Breast epithelium (tissue), 4 donors: ENCODE results near the gene BAIAP3. TPM values are rescaled to one million over a fixed set of nuclear protein-coding genes. Genes with fewer than 3 reads are reported as not detected.
A peak's percentile ranks its signal among the peaks of the same experiment; 100 is the strongest.

Experiments
- DNase-seq, 2 donors: peaks; one replicate each; pipeline ENCODE4 v3.0.0-alpha.2; 2019; ENCODE audit warnings: low spot score in 2 of 2
- H3K27ac ChIP-seq, 2 donors: fragments of 200-600 bp; sonication (generic) in 1 of 2; one replicate each; pipeline ENCODE4 v1.5.1; 2016 to 2019; ENCODE audit warnings: mild to moderate bottlenecking in 1 of 2
- H3K27me3 ChIP-seq, 2 donors: fragments of 200-600 bp; sonication (generic) in 1 of 2; one replicate each; pipeline versions ENCODE4 v1.5.1 to v1.6.0; 2017 to 2019; ENCODE audit warnings: control low read depth in 1 of 2, mild to moderate bottlenecking in 1 of 2
- H3K36me3 ChIP-seq: fragments of 200-600 bp; one replicate; pipeline ENCODE4 v1.5.1; 2019
- H3K4me1 ChIP-seq, 2 donors: fragments of 200-600 bp; sonication (generic); one replicate each; pipeline ENCODE4 v1.5.1; 2016 to 2019; ENCODE audit warnings: control low read depth in 1 of 2
- H3K4me3 ChIP-seq, 3 donors: fragments of 200-600 bp; sonication (generic); 1 replicate in 2 of 3; 2 replicates in 1 of 3; pipeline ENCODE4 v1.5.1; 2016 to 2019; ENCODE audit warnings: mild to moderate bottlenecking in 3 of 3, moderate library complexity in 2 of 3
- H3K9me3 ChIP-seq, 2 donors: fragments of 200-600 bp; sonication (generic) in 1 of 2; one replicate each; pipeline ENCODE4 v1.5.1; 2016 to 2019; ENCODE audit warnings: control low read depth in 1 of 2
- POLR2A ChIP-seq: fragments of 450-650 bp; IDR thresholded peaks from one replicate; pipeline ENCODE4 v1.6.1; 2016; ENCODE audit warnings: antibody characterized with exemption, mild to moderate bottlenecking, moderate library complexity
- POLR2AphosphoS5 ChIP-seq, 3 donors: sonication (generic); formaldehyde crosslinking; IDR thresholded peaks; one replicate each; pipeline ENCODE4 v1.6.1; 2017; ENCODE audit warnings: antibody characterized with exemption in 3 of 3
- intact Hi-C: fragments of 100-400 bp; cut with DNase I; formaldehyde crosslinking; loops from one replicate; pipeline ENCODE4 v1.15.1; 2023; ENCODE audit warnings: low total_unique reads
- total RNA-seq, 3 donors: library from RNA; depleted of rRNA; stranded (reverse); fragments of >200 nt; gene quantifications; one replicate each; pipeline ENCODE4 v1.1.0, GENCODE V29; 2016
- TF ChIP-seq, protein P1 (sequence below), 3 donors: fragments of 450-650 bp; IDR thresholded peaks; one replicate each; pipeline ENCODE4 v1.5.1; 2016 to 2017; ENCODE audit warnings: antibody characterized with exemption in 3 of 3, mild to moderate bottlenecking in 3 of 3, moderate library complexity in 3 of 3

The BAIAP3 gene
- total RNA-seq, 3 donors from 2014 or later: 2.7 to 8.2 (median 7.3) TPM

DNA sequence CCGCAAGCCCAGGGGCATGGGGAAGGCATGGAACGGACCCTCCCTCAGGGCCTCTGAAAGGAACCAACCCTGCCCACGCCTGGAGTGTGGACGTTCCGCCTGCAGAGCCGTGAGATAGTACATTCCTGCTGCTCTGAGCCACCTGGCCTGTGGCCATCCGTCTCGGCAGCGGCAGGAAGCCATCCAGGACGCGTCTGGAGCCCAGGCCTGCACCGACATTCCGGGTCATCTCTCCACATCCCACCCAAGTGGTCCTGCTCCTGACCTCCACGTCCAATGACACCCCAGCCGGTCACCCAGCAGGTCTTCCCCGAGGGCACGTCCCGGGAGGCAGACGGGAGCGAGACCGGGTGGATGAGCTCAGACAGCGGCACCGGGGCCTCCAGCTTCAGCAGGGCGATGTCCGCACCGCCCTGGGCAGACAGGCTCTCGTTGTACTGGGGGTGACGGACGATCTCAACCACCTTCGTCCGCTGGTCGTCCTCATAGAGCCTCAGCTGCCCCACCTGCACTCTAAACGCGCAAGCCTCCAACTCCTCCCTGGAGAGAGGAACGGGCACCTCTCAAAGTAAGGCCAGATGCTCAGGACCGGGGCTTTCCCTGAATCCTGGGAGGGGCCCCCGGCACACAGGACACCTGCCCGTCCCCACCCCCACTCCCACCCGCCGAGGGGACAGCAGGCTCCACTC is 45.3 kb upstream of the BAIAP3 start:
- Histone ChIP-seq H3K9me3 (no peaks in the 10 kb centered on the region), H3K27me3 (peaks cover 6 to 63% of the 10 kb centered on the region in 2 donors), H3K27ac (no peak overlapping the region), H3K4me1 (no peaks in the 10 kb centered on the region), H3K36me3 (no peaks in the 10 kb centered on the region), H3K4me3 (peak overlapping the region in 2 of 3 donors; percentile 13 to 51)
- TF ChIP-seq POLR2AphosphoS5 (IDR thresholded peaks at IDR 0.05): no peak
- TF ChIP-seq, protein P1, sequence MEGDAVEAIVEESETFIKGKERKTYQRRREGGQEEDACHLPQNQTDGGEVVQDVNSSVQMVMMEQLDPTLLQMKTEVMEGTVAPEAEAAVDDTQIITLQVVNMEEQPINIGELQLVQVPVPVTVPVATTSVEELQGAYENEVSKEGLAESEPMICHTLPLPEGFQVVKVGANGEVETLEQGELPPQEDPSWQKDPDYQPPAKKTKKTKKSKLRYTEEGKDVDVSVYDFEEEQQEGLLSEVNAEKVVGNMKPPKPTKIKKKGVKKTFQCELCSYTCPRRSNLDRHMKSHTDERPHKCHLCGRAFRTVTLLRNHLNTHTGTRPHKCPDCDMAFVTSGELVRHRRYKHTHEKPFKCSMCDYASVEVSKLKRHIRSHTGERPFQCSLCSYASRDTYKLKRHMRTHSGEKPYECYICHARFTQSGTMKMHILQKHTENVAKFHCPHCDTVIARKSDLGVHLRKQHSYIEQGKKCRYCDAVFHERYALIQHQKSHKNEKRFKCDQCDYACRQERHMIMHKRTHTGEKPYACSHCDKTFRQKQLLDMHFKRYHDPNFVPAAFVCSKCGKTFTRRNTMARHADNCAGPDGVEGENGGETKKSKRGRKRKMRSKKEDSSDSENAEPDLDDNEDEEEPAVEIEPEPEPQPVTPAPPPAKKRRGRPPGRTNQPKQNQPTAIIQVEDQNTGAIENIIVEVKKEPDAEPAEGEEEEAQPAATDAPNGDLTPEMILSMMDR (IDR thresholded peaks at IDR 0.05): no peak
- TF ChIP-seq POLR2A: no peak
- intact Hi-C loops: no loop called here
- no peak for DNase-seq

DNA sequence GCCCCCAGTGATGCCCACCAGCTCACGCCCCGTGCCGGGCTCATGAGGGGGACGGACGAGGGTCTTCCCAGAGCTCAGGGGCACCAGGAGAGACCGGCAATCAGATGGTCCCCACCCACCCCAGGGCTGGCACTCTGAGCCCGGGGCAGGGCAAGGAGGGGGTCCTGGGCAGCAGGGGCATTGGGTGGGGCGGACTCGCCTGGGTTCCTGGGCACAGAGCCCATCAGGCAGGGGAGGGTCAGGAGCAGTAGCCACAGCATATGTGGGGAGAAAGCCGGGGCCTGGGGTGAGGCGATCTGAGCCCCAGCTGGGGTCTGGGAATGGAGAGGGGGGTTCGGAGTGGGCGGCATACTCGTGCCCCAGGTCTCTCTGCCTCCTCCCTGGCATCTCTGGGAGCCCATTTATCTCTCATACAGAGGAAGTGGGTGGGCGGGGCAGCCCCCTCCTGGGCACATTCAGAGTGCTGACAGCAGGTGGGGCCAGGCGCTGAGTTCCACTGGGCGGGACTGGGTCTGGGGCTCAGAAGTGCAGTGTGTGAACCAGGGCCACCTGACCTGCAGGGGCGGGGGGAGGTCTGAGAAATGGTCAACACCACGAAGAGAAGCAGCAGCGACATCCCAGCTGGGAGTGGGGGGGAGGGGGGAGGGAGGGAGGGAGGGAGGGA is 44.5 kb upstream of the BAIAP3 start:
- no peak overlapping the region for H3K27ac ChIP-seq
- no peaks in the 10 kb centered on the region for H3K9me3 ChIP-seq
- H3K36me3 ChIP-seq: no peaks in the 10 kb centered on the region
- TF ChIP-seq POLR2AphosphoS5 (IDR thresholded peaks at IDR 0.05) (no peak), POLR2A (no peak)
- TF ChIP-seq, protein P1 (IDR thresholded peaks at IDR 0.05): no peak
- peaks cover 6 to 57% of the 10 kb centered on the region in 2 donors for H3K27me3 ChIP-seq
- intact Hi-C loops: no loop called here
- H3K4me1 ChIP-seq: no peaks in the 10 kb centered on the region
- DNase-seq: no peak
- H3K4me3 ChIP-seq: peak overlapping the region in 1 of 3 donors; percentile 51

DNA sequence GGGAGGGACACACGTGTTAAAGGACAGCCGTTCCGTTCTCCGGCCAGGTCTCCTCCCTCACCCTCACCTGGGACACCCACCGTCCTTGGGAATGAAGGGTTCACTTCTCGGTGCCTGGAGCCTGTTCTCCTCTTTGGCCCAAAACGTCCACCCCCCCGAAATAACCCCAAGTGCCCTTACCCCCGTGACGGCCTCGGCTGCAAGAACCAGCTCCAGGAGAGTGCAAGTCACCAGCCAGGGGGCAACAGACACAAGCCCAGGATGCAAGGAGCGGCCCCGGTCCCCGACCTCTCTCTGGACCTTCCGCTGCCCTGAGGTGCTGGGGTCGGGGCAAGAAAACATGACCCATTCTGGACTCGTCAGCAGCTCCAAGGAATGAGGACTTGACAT is 44.0 kb upstream of the BAIAP3 start:
- TF ChIP-seq POLR2AphosphoS5 (IDR thresholded peaks at IDR 0.05) (no peak), POLR2A (no peak)
- TF ChIP-seq, protein P1 (IDR thresholded peaks at IDR 0.05): no peak
- no peaks in the 10 kb centered on the region for H3K4me1 ChIP-seq
- H3K9me3 ChIP-seq: no peaks in the 10 kb centered on the region
- H3K27ac ChIP-seq: no peak overlapping the region
- DNase-seq: no peak
- no peaks in the 10 kb centered on the region for H3K36me3 ChIP-seq
- H3K4me3 ChIP-seq: no peak overlapping the region
- H3K27me3 ChIP-seq: peaks cover 6 to 51% of the 10 kb centered on the region in 2 donors
- intact Hi-C loops: no loop called here

DNA sequence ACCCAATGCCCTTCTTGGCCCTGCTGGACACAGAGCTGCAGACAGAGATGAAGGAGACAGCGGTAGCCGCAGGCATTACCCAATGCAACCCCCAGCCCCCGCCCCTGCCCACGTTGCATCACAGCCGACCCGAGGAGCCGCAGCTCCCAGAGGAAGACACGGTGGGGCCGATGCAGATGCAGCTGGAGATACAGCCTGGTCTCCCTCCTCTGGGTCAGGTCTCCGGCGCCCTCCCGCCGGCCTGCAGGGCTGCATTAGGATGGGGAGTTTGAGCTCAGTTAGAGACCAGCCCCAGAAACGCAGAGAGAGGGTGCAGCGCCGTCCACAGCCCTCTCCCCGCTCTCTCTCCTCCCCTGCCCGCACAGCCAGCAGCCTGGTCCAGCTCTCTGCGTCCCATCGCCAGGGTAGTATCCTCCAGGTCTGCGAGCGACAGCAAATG is 43.4 kb upstream of the BAIAP3 start:
- Histone ChIP-seq H3K9me3 (no peaks in the 10 kb centered on the region), H3K27me3 (peaks cover 6 to 50% of the 10 kb centered on the region in 2 donors), H3K4me3 (no peak overlapping the region), H3K27ac (no peak overlapping the region), H3K4me1 (no peaks in the 10 kb centered on the region), H3K36me3 (no peaks in the 10 kb centered on the region)
- TF ChIP-seq POLR2AphosphoS5 (IDR thresholded peaks at IDR 0.05): no peak
- TF ChIP-seq, protein P1 (IDR thresholded peaks at IDR 0.05): no peak
- no peak for TF ChIP-seq POLR2A
- intact Hi-C loops: no loop called here
- DNase-seq: no peak
